HG03457 (cell line): Measurements from ENCODE around the gene ZNF169.
"Not testable (repeated sequence)": the region's sequence is repeated elsewhere in the genome, so short reads cannot be mapped to it uniquely, and the experiment has no call there.

Experiments
- ATAC-seq: cut with Tn5 transposase; IDR thresholded peaks from one replicate; pipeline ENCODE4 v1.9.1; 2021; ENCODE audit warnings: moderate number of reproducible peaks; ENCODE audit not compliant: unreplicated experiment

The ZNF169 gene

DNA sequence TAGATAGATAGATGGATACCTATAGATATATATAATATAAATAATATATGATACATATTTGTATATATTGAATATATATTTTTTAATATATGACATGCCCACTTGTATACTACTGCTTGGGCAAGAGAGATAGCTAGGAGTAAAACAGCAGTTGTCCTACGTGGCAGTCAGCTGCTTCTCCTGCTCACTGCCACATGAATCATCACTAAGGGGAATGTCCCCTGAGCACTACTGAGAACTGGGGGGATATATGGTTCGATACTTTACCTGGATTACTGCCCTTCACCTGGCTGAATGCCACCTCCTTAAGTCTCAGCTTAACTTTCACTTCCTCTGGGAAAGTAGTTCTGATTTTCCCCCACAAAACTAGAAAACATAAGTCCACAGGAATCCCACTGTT lies 82.6 kb downstream of the ZNF169 start:
- not testable (repeated sequence) for ATAC-seq

GRCh38 chr9:94347451-94347850 lies 88.4 kb downstream of the ZNF169 start:
- ATAC-seq: not testable (repeated sequence)

GRCh38 chr9:94348754-94349153 lies 89.7 kb downstream of the ZNF169 start:
- ATAC-seq: not testable (repeated sequence)
